Measurements from ENCODE around the gene CIAO2B. TPM values are rescaled to one million over a fixed set of nuclear protein-coding genes. Genes with fewer than 3 reads are reported as not detected.

The CIAO2B gene
- total RNA-seq, 2 donors from 2014 or later = 105 to 146 TPM

GRCh38 chr16:66911112-66911511 lies 23.1 kb downstream of the CIAO2B start:
- H3K4me3 ChIP-seq = no peak overlapping the region
- intact Hi-C loops (cut with DNase I) = no loop called here
- no peak overlapping the region for H3K9ac ChIP-seq (ENCODE audit: low read depth in 2 of 2, low read length in 2 of 2)
- no peaks in the 10 kb centered on the region for H3K4me1 ChIP-seq
- no peaks in the 10 kb centered on the region for H3K36me3 ChIP-seq
- H3K9me3 ChIP-seq = no peaks in the 10 kb centered on the region
- no peak for DNase-seq
- no peaks in the 10 kb centered on the region for H3K27me3 ChIP-seq
- no peak for TF ChIP-seq CTCF (IDR thresholded peaks at IDR 0.05)
- H3K27ac ChIP-seq = no peak overlapping the region

GRCh38 chr16:66910175-66910940 lies 23.8 kb downstream of the CIAO2B start:
- Histone ChIP-seq H3K4me1 (no peaks in the 10 kb centered on the region), H3K9ac (ENCODE audit: low read depth in 2 of 2, low read length in 2 of 2) (no peak overlapping the region), H3K27ac (no peak overlapping the region), H3K4me3 (no peak overlapping the region), H3K36me3 (no peaks in the 10 kb centered on the region), H3K27me3 (no peaks in the 10 kb centered on the region), H3K9me3 (no peaks in the 10 kb centered on the region)
- TF ChIP-seq CTCF (IDR thresholded peaks at IDR 0.05) = no peak
- intact Hi-C loops (cut with DNase I) = no loop called here
- DNase-seq = no peak

- no peak overlapping the region for H3K9ac ChIP-seq (ENCODE audit: low read depth in 2 of 2, low read length in 2 of 2)
- no peak overlapping the region for H3K27ac ChIP-seq
- H3K9me3 ChIP-seq = no peaks in the 10 kb centered on the region
- no peak for TF ChIP-seq CTCF (IDR thresholded peaks at IDR 0.05)
- no peak overlapping the region for H3K4me3 ChIP-seq
- no peaks in the 10 kb centered on the region for H3K27me3 ChIP-seq
- DNase-seq = no peak
- H3K4me1 ChIP-seq = no peaks in the 10 kb centered on the region
- no peaks in the 10 kb centered on the region for H3K36me3 ChIP-seq
- intact Hi-C loops (cut with DNase I) = no loop called here
Measured at GRCh38 chr16:66908762-66909559, 25.2 kb downstream of the CIAO2B start.

GRCh38 chr16:66908116-66908515 lies 26.1 kb downstream of the CIAO2B start:
- H3K9ac ChIP-seq (ENCODE audit: low read depth in 2 of 2, low read length in 2 of 2) = no peak overlapping the region
- no peak for TF ChIP-seq CTCF (IDR thresholded peaks at IDR 0.05)
- DNase-seq = no peak
- H3K9me3 ChIP-seq = no peaks in the 10 kb centered on the region
- H3K4me3 ChIP-seq = no peak overlapping the region
- intact Hi-C loops (cut with DNase I) = no loop called here
- H3K27ac ChIP-seq = no peak overlapping the region
- H3K36me3 ChIP-seq = no peaks in the 10 kb centered on the region
- H3K27me3 ChIP-seq = no peaks in the 10 kb centered on the region
- H3K4me1 ChIP-seq = no peaks in the 10 kb centered on the region

- no peak overlapping the region for H3K27ac ChIP-seq
Measured at GRCh38 chr16:66906916-66907836, 27.0 kb downstream of the CIAO2B start.

More at GRCh38 chr16:66906916-66907836, 27.0 kb downstream of the CIAO2B start:
- no peak for DNase-seq
- H3K9me3 ChIP-seq = no peaks in the 10 kb centered on the region
- H3K4me1 ChIP-seq = no peaks in the 10 kb centered on the region
- H3K27me3 ChIP-seq = no peaks in the 10 kb centered on the region
- no peak overlapping the region for H3K4me3 ChIP-seq
- no peak overlapping the region for H3K9ac ChIP-seq (ENCODE audit: low read depth in 2 of 2, low read length in 2 of 2)
- no peaks in the 10 kb centered on the region for H3K36me3 ChIP-seq
- no peak for TF ChIP-seq CTCF (IDR thresholded peaks at IDR 0.05)
- intact Hi-C loops (cut with DNase I) = no loop called here
